GM12873 (cell line): ENCODE measurements around the gene ADAM10.

Source experiments
- TF ChIP-seq, protein P1 (sequence below): IDR thresholded peaks from 2 replicates; pipeline ENCODE4 v1.5.1; 2012; ENCODE audit warnings: low read depth, mild to moderate bottlenecking, moderate library complexity, low read length, control low read depth; ENCODE audit not compliant: insufficient read depth; ENCODE audit errors: missing control alignments

The ADAM10 gene

DNA sequence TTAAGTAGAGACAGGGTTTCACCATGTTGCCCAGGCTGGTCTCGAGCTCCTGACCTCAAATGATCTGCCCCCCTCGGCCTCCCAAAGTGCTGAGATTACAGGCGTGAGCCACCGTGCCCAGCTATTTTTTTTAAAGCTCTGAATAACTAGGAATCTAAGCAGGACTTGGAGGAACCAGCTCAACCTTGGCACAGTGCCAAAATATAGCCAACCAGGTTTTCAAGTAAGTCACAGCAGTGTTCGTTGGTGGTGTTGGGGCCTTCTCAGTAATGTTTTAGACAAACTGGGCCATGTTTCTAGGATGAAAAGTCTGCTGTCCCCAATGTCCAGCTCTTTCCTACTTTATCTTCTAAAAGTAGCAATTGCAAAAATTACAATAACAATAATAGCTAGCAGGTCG, 6.4 kb upstream of the ADAM10 start:
- TF ChIP-seq, protein P1, sequence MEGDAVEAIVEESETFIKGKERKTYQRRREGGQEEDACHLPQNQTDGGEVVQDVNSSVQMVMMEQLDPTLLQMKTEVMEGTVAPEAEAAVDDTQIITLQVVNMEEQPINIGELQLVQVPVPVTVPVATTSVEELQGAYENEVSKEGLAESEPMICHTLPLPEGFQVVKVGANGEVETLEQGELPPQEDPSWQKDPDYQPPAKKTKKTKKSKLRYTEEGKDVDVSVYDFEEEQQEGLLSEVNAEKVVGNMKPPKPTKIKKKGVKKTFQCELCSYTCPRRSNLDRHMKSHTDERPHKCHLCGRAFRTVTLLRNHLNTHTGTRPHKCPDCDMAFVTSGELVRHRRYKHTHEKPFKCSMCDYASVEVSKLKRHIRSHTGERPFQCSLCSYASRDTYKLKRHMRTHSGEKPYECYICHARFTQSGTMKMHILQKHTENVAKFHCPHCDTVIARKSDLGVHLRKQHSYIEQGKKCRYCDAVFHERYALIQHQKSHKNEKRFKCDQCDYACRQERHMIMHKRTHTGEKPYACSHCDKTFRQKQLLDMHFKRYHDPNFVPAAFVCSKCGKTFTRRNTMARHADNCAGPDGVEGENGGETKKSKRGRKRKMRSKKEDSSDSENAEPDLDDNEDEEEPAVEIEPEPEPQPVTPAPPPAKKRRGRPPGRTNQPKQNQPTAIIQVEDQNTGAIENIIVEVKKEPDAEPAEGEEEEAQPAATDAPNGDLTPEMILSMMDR: no peak

DNA sequence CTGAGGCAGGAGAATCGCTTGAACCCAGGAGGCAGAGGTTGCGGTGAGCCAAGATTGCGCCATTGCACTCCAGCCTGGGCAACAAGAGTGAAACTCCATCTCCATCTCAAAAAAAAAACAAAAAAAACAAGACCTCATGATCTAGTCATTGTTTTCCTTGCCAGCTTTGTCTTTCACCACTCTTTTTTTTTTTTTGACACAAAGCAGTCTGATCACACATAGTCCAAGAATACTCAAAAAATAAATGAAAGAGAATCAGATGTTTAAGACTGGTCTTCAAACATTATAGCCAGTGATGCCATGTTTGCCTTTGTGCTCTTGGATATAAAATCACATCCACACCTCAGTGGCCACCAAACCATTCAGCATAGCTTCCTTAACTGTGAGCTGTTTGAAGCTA, 5.8 kb upstream of the ADAM10 start:
- TF ChIP-seq, protein P1: no peak

DNA sequence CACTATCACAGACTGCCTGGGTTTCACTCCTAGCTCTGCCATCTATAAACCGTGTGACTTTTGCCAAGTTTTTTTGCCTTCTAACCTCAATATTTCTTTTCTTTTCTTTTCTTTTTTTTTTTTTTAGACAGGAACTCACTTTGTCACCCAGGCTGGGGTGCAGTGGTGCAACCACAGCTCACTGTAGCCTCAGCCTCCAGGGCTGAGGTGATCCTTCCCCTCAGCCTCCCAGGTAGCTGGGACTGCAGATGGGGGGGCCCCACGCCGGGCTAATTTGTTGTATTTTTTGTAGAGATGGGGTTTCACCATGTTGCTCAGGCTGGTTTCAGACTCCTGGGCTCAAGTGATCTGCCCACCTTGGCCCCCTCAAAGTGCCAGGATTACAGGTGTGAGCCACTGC, 3.2 kb upstream of the ADAM10 start:
- TF ChIP-seq, protein P1: no peak

DNA sequence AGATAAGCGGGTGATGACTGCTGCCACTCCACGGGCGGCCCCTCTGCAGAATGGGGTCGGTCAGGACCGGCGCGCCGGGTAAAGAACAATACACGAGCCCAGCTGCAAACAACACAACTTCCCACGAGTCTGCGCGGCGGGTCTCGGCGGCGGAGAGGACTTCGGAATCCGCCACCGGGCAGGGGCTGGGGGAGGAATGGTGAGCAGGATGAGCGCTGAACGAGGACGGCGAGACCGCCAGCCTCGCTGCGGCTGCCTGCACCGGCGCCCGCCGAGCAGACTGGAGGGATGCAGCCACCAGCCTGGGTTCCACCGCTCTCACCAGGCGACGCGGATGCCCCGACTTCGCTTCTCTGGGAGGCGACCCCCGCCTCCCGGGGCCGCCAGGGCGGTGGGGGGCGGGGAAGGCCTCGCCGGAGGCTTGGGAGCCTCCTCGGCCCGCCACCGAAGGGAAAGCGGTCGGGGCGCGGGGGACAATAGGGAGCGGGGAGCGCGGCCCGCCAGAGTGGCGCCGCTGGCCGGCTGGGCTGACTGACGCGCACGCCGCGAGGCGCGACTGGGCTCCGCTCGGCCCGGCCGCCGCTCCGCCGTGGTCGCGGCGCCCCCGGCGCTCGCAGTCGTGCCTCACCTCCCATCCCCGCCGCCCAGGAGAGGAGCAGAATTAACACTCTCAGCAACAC, 515 bp downstream of the ADAM10 start:
- TF ChIP-seq, protein P1: no peak

DNA sequence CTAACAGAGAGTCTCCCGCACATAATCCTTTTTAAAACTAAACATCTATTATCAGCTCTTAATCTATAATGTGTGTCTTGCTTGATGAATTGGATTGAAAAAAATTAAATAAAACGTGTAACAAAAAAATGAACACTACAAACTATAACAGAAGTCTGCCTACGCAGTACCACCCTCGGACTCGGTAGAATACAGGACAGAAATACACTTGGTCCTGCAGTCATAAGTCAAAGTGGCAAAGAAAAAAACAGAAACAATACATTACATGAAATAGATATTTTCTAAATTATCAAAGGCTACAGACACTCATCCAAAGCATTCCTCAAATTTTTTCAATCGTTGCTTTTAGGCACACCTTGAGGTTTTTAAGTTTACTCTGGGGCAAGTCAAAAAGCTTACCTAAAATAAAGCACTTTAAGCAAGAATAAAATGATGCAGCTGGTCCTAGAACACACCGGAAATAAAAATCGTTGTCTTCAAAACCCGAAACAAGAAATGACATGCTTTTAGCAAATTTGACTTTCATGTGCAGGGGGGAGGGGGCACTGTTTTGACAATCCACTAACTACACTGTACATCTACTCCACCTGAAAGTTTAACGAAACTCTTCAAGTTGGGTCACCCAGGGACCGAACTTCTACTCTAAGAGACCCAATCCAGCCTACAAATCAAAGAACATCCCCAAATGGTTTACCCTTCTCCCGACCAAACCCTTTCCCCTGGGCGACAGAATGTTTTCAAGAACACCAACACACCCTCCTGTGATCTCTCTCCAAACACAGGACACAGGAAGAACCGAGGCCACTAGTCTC, 1.3 kb downstream of the ADAM10 start:
- TF ChIP-seq, protein P1: no peak

DNA sequence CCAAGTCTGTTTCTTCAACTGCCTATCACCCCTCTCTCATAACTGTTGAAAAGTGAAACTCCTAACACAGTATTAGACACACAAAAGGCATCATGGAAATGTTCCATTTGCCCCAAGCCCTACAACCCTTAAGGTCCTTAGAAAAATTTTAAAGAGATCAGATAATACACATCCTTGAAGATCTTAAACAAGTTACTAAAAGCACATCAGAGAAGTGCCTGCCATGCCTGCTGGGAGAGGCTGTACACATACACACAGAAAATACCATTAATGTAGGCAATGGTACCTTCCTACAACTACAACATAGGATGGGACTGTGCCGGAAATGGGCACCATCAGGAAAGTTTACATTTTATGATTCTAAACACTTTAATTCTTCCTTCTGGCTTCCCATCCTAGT, 3.3 kb downstream of the ADAM10 start:
- TF ChIP-seq, protein P1: no peak

DNA sequence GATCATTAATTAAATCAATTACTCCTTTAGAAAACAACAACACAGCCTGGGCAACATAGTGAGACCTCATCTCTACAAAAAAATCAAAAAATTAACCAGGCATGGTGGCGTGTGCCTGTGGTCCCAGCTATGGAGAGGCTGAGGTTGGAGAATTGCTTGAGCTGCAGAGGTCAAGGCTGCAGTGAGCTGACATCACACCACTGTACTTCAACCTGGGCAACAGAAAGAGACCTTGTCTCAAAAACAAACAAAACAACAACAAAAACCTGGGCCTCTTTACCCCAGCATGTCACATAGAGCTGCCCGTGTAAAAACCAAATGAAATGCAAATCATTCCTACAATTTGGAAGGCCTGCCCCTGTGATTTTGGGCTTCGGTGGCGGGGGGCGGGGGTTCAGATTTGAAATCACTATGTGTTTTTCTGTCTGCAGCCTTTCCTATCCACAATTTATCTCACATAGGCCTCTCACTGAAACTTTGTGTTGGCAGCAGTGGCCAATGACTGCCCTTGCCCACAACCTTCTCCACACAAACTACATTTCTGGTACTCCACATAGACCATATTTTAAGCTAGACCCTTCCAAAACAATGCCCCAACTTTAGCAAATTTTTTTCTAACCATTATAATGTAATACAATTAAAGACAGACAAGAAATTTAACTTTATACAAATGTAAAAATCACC, 6.5 kb downstream of the ADAM10 start:
- TF ChIP-seq, protein P1: no peak
